ENCODE data around the gene CABCOCO1.

GRCh38 chr10:61626209-61626608 is 36.5 kb upstream of the CABCOCO1 start:
- TF ChIP-seq POLR2A (IDR thresholded peaks at IDR 0.05) (no peak), CTCF (IDR thresholded peaks at IDR 0.05) (no peak)
